Prostate gland (tissue), 2 donors: ENCODE results near the gene RUSC1.

ENCODE experiments used
- POLR2AphosphoS5 ChIP-seq: sonication (generic); formaldehyde crosslinking; IDR thresholded peaks from one replicate; pipeline ENCODE4 v1.6.1; 2017; ENCODE audit warnings: antibody characterized with exemption
- TF ChIP-seq, protein P1 (sequence below), 4 experiments: fragments of 200-600 bp in 2 of 4; fragments of 450-650 bp in 2 of 4; sonication (generic) in 2 of 4; IDR thresholded peaks; 1 replicate in 3 of 4; 2 replicates in 1 of 4; pipeline ENCODE4 v1.5.1; 2016 to 2019; ENCODE audit warnings: antibody characterized with exemption in 4 of 4, mild to moderate bottlenecking in 2 of 4, moderate library complexity in 2 of 4

GRCh38 chr1:155294520-155295182 lies 26.0 kb upstream of the RUSC1 start:
- no peak for TF ChIP-seq POLR2AphosphoS5
- TF ChIP-seq, protein P1, sequence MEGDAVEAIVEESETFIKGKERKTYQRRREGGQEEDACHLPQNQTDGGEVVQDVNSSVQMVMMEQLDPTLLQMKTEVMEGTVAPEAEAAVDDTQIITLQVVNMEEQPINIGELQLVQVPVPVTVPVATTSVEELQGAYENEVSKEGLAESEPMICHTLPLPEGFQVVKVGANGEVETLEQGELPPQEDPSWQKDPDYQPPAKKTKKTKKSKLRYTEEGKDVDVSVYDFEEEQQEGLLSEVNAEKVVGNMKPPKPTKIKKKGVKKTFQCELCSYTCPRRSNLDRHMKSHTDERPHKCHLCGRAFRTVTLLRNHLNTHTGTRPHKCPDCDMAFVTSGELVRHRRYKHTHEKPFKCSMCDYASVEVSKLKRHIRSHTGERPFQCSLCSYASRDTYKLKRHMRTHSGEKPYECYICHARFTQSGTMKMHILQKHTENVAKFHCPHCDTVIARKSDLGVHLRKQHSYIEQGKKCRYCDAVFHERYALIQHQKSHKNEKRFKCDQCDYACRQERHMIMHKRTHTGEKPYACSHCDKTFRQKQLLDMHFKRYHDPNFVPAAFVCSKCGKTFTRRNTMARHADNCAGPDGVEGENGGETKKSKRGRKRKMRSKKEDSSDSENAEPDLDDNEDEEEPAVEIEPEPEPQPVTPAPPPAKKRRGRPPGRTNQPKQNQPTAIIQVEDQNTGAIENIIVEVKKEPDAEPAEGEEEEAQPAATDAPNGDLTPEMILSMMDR (IDR thresholded peaks at IDR 0.05), result no peak
